22Rv1 (cell line): Measurements from ENCODE around the gene FAM162B.

Experiments used
- CTCF ChIP-seq: fragments of 450-650 bp; IDR thresholded peaks from 2 replicates; pipeline ENCODE4 v1.5.1; 2017; ENCODE audit warnings: mild to moderate bottlenecking
- ZFX ChIP-seq: fragments of 450-650 bp; IDR thresholded peaks from 2 replicates; pipeline ENCODE4 v1.6.1; 2017; ENCODE audit warnings: antibody characterized with exemption, borderline replicate concordance

- no peak for TF ChIP-seq CTCF
- no peak for TF ChIP-seq ZFX
These were observed 2.5 kb downstream of the FAM162B start for GRCh38 chr6:116763048-116763447.
